Endothelial cell of umbilical vein (primary cell): ENCODE measurements around the gene DMRT3. TPM values are rescaled to one million over a fixed set of nuclear protein-coding genes. Genes with fewer than 3 reads are reported as not detected.

Experiments
- BruUV-seq: library from RNA; stranded (reverse); fragments of 400-500 nt; replicated peaks from 2 replicates; lab custom pipeline; 2021; lab: Mats Ljungman, UMichigan
- CTCF ChIA-PET: fragments of 300-600, 350-600 bp; sonication (Branson Sonifier 250); formaldehyde crosslinking; loops from one replicate; lab custom pipeline; 2021; ENCODE audit warnings: antibody characterized with exemption, inconsistent platforms; lab: Charles Lee
- POLR2A ChIA-PET: fragments of 300-600, 350-600 bp; sonication (Branson Sonifier 250); formaldehyde crosslinking; loops from one replicate; lab custom pipeline; 2021; ENCODE audit warnings: antibody characterized with exemption, inconsistent platforms; lab: Charles Lee
- DNase-seq: peaks from one replicate; pipeline ENCODE4 v3.0.0-alpha.2; 2011; ENCODE audit warnings: low read depth, low spot score
- FAIRE-seq: peaks from 2 replicates; lab custom pipeline; 2011; peaks lifted over from hg19 to GRCh38; lab: Jason Lieb, UNC
- H2AFZ ChIP-seq: 2 replicates; pipeline ENCODE4 v1.6.0; 2012; ENCODE audit warnings: low read depth, low read length, control low read depth, inconsistent platforms
- H3K27ac ChIP-seq: 2 replicates; pipeline ENCODE4 v1.5.1; 2011; ENCODE audit warnings: low read depth, mild to moderate bottlenecking, control low read depth, low read length, moderate library complexity; ENCODE audit not compliant: insufficient read depth
- H3K27me3 ChIP-seq, 2 experiments: 2 replicates each; pipeline versions ENCODE4 v1.6.0 to v1.6.1; 2011; ENCODE audit warnings: low read length in 2 of 2, mixed read lengths in 1 of 2; ENCODE audit not compliant: control insufficient read depth in 2 of 2, insufficient read depth in 2 of 2
- H3K36me3 ChIP-seq, 2 experiments: 2 replicates in 1 of 2; 3 replicates in 1 of 2; pipeline ENCODE4 v1.5.1; 2011; ENCODE audit warnings: low read length in 2 of 2, mild to moderate bottlenecking in 1 of 2, moderate library complexity in 1 of 2; ENCODE audit not compliant: control insufficient read depth in 2 of 2, insufficient read depth in 2 of 2; ENCODE audit errors: extremely low read depth in 1 of 2
- H3K4me1 ChIP-seq: 3 replicates; pipeline ENCODE4 v1.5.1; 2011; ENCODE audit warnings: mild to moderate bottlenecking, low read length; ENCODE audit not compliant: control insufficient read depth, insufficient read depth; ENCODE audit errors: extremely low read depth
- H3K4me2 ChIP-seq: 2 replicates; pipeline ENCODE4 v1.6.1; 2011; ENCODE audit warnings: low read length, control low read depth, mixed read lengths; ENCODE audit not compliant: insufficient read depth
- H3K4me3 ChIP-seq, 3 experiments: fragments of 200-600 bp in 1 of 3; sonication (generic), shearing (Covaris generic) in 1 of 3; replicated peaks in 1 of 3; 2 replicates each; pipeline ENCODE4 v1.5.1; 2011 to 2016; ENCODE audit warnings: control low read depth in 3 of 3, low read length in 3 of 3, mild to moderate bottlenecking in 2 of 3, inconsistent platforms in 1 of 3, low read depth in 1 of 3, moderate library complexity in 1 of 3; ENCODE audit not compliant: insufficient read depth in 1 of 3
- H3K79me2 ChIP-seq: 2 replicates; pipeline ENCODE4 v1.6.0; 2012; ENCODE audit warnings: low read length, inconsistent platforms; ENCODE audit not compliant: control insufficient read depth, insufficient read depth
- H3K9ac ChIP-seq: replicated peaks from 2 replicates; pipeline ENCODE3; 2011; ENCODE audit warnings: low read length, control low read depth; ENCODE audit not compliant: insufficient read depth; ENCODE audit errors: extremely low read depth
- H3K9me1 ChIP-seq: replicated peaks from 3 replicates; pipeline ENCODE4 v1.6.0; 2011; ENCODE audit warnings: mild to moderate bottlenecking, low read length; ENCODE audit not compliant: control insufficient read depth, insufficient read depth; ENCODE audit errors: extremely low read depth
- H3K9me3 ChIP-seq: replicated peaks from 2 replicates; pipeline ENCODE4 v1.5.1; 2012; ENCODE audit warnings: low read length, inconsistent platforms; ENCODE audit not compliant: control insufficient read depth, insufficient read depth
- H4K20me1 ChIP-seq: replicated peaks from 2 replicates; pipeline ENCODE3; 2011; ENCODE audit warnings: mild to moderate bottlenecking, low read length; ENCODE audit not compliant: control insufficient read depth, insufficient read depth; ENCODE audit errors: extremely low read depth
- CTCF ChIP-seq, 2 donors: IDR thresholded peaks; 1 replicate in 1 of 2; 2 replicates in 1 of 2; pipeline ENCODE4 v1.5.1; 2011; ENCODE audit warnings: low read length in 2 of 2, mild to moderate bottlenecking in 2 of 2, moderate library complexity in 2 of 2, control low read depth in 1 of 2, inconsistent platforms in 1 of 2, low read depth in 1 of 2; ENCODE audit not compliant: insufficient read depth in 1 of 2; ENCODE audit errors: extremely low read depth in 1 of 2
- EZH2 ChIP-seq: IDR thresholded peaks from 2 replicates; pipeline ENCODE4 v1.6.1; 2012; ENCODE audit warnings: borderline replicate concordance, low read depth, mild to moderate bottlenecking, moderate library complexity, low read length, inconsistent platforms; ENCODE audit not compliant: severe bottlenecking
- FOS ChIP-seq: IDR thresholded peaks from 2 replicates; pipeline ENCODE4 v1.6.1; 2011; ENCODE audit warnings: mild to moderate bottlenecking, low read length, moderate library complexity, borderline replicate concordance; ENCODE audit not compliant: insufficient read depth
- GATA2 ChIP-seq: IDR thresholded peaks from 2 replicates; pipeline ENCODE4 v1.7.0; 2011; ENCODE audit warnings: low read depth, mild to moderate bottlenecking, moderate library complexity, mixed read lengths, low read length; ENCODE audit not compliant: insufficient read length, insufficient read depth
- JUN ChIP-seq: IDR thresholded peaks from 2 replicates; pipeline ENCODE4 v1.6.1; 2011; ENCODE audit warnings: borderline replicate concordance, low read depth; ENCODE audit not compliant: insufficient read length, insufficient read depth
- MAX ChIP-seq: IDR thresholded peaks from 2 replicates; pipeline ENCODE4 v1.6.1; 2011; ENCODE audit not compliant: insufficient read depth, insufficient read length
- MYC ChIP-seq: IDR thresholded peaks from one replicate; pipeline ENCODE4 v1.6.1; 2011; ENCODE audit warnings: mild to moderate bottlenecking, low read depth, low read length
- POLR2A ChIP-seq: IDR thresholded peaks from 2 replicates; pipeline ENCODE4 v1.6.1; 2012; ENCODE audit warnings: low read depth, mild to moderate bottlenecking, control low read depth, low read length
- POLR2AphosphoS5 ChIP-seq: IDR thresholded peaks from 2 replicates; pipeline ENCODE4 v1.6.1; 2012; ENCODE audit warnings: low read depth, mild to moderate bottlenecking, control low read depth, low read length, moderate library complexity; ENCODE audit not compliant: insufficient read depth
- dilution Hi-C: fragments of 300-500 bp; cut with MboI; formaldehyde crosslinking; loops from one replicate; pipeline ENCODE4 v1.15.0; 2019; ENCODE audit warnings: low sequenced_read_pairs; ENCODE audit not compliant: extremely low pct_ligation_motif_present
- intact Hi-C: fragments of 100-400 bp; cut with micrococcal nuclease; formaldehyde crosslinking; loops from one replicate; pipeline ENCODE4 v1.10.0; 2022
- polyA plus RNA-seq, 4 experiments: library from polyadenylated mRNA; depleted of rRNA in 3 of 4; stranded (reverse) in 3 of 4; unstranded in 1 of 4; fragments of >200 nt; gene quantifications; 2 replicates each; pipeline versions ENCODE4 v1.2.1 to v1.2.3, GENCODE V29; 2011 to 2012; ENCODE audit warnings: missing spikeins in 1 of 4
- total RNA-seq: library from RNA; stranded (reverse); gene quantifications from 2 replicates; pipeline ENCODE4 v1.2.3, GENCODE V29; 2021

The DMRT3 gene
- total and polyA plus RNA-seq, 2 donors (not counting 3 experiments of a cell fraction or from before 2014, with no cell fraction given), result not detected

GRCh38 chr9:1024112-1024511 lies 47.7 kb downstream of the DMRT3 start:
- H3K9me3 ChIP-seq, result no peaks in the 10 kb centered on the region
- BruUV-seq, result no TSS peak
- H3K4me1 ChIP-seq, result no peaks in the 10 kb centered on the region
- CTCF ChIA-PET, result interaction anchor here (0.8 kb wide), 1 partner anchor 15 kb away, joined by 3 read pairs; no protein-coding TSS in a partner anchor
- intact Hi-C loops (no loop called here), dilution Hi-C loops (no loop called here)
- H2AFZ ChIP-seq, result no peak overlapping the region
- H3K9ac ChIP-seq, result no peak overlapping the region
- no peak for TF ChIP-seq POLR2A
- no peak for TF ChIP-seq CTCF (IDR thresholded peaks at IDR 0.05; ENCODE audit: extremely low read depth in 1 of 2, insufficient read depth in 1 of 2, low read depth in 1 of 2, low read length in 2 of 2)
- TF ChIP-seq GATA2, result no peak
- TF ChIP-seq MAX, result no peak
- no peak for TF ChIP-seq JUN
- TF ChIP-seq FOS, result no peak
- no peak overlapping the region for H3K4me2 ChIP-seq
- H3K79me2 ChIP-seq, result no peaks in the 10 kb centered on the region
- no peaks in the 10 kb centered on the region for H3K36me3 ChIP-seq
- no peak overlapping the region for H3K27ac ChIP-seq
- DNase-seq, result no peak
- POLR2A ChIA-PET, result no interaction called here
- H4K20me1 ChIP-seq, result no peaks in the 10 kb centered on the region
- H3K27me3 ChIP-seq, result no peaks in the 10 kb centered on the region
- no peak overlapping the region for H3K4me3 ChIP-seq
- no peak for FAIRE-seq
- H3K9me1 ChIP-seq, result no peaks in the 10 kb centered on the region

- Histone ChIP-seq H2AFZ (no peak overlapping the region), H3K79me2 (no peaks in the 10 kb centered on the region), H3K4me2 (no peak overlapping the region), H3K9ac (no peak overlapping the region), H3K36me3 (no peaks in the 10 kb centered on the region), H3K4me1 (no peaks in the 10 kb centered on the region), H3K9me1 (no peaks in the 10 kb centered on the region), H3K27me3 (no peaks in the 10 kb centered on the region), H3K9me3 (no peaks in the 10 kb centered on the region), H4K20me1 (no peaks in the 10 kb centered on the region), H3K27ac (no peak overlapping the region), H3K4me3 (no peak overlapping the region)
- intact Hi-C loops, result no loop called here
- CTCF ChIA-PET, result no interaction called here
- no peak for FAIRE-seq
- POLR2A ChIA-PET, result no interaction called here
- dilution Hi-C loops, result no loop called here
- DNase-seq, result no peak
- TF ChIP-seq MAX (no peak), MYC (no peak), CTCF (IDR thresholded peaks at IDR 0.05; ENCODE audit: extremely low read depth in 1 of 2, insufficient read depth in 1 of 2, low read depth in 1 of 2, low read length in 2 of 2) (no peak), GATA2 (no peak), JUN (no peak), FOS (no peak), POLR2AphosphoS5 (no peak), POLR2A (no peak), EZH2 (no peak)
- no TSS peak for BruUV-seq
Observed at GRCh38 chr9:1025131-1025530, 48.7 kb downstream of the DMRT3 start.
